Muscle of back (tissue), 13 donors: ENCODE data around the gene ARFRP1. TPM values are rescaled to one million over a fixed set of nuclear protein-coding genes. Genes with fewer than 3 reads are reported as not detected.
A peak's percentile ranks its signal among the peaks of the same experiment; 100 is the strongest.

Experiments
- DNase-seq, 3 donors: peaks; one replicate each; pipeline versions ENCODE4 v3.0.0 to v3.0.0-alpha.2; 2013
- long read RNA-seq, 9 donors: transcript quantifications; one replicate each; lab custom pipeline, GENCODE V29; 2026
- polyA plus RNA-seq, 10 donors: library from polyadenylated mRNA; unstranded; fragments of 120-200 nt; gene quantifications; one replicate each; pipeline ENCODE4 v1.2.1, GENCODE V29; 2013; ENCODE audit not compliant: insufficient read length in 10 of 10

Gene ARFRP1, protein sequence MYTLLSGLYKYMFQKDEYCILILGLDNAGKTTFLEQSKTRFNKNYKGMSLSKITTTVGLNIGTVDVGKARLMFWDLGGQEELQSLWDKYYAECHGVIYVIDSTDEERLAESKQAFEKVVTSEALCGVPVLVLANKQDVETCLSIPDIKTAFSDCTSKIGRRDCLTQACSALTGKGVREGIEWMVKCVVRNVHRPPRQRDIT
- polyA plus RNA-seq, result 10 to 100 TPM; 20.1 to 28.2 (median 25.6) TPM
- long read RNA-seq, donor 1, partial matches to known transcripts, result 0 of 5 reads
- long read RNA-seq, donor 1, other reads (novel, unspliced or antisense), result 0 of 5 reads
- long read RNA-seq, donor 2, partial matches to known transcripts, result 0 of 3 reads
- long read RNA-seq, donor 2, other reads (novel, unspliced or antisense), result 0 of 3 reads
- long read RNA-seq, donor 3, result 0 reads
- long read RNA-seq, donor 4, partial matches to known transcripts, result 0 of 5 reads
- long read RNA-seq, donor 4, other reads (novel, unspliced or antisense), result 0 of 5 reads
- long read RNA-seq, donor 5, partial matches to known transcripts, result 0 of 12 reads
- long read RNA-seq, donor 5, other reads (novel, unspliced or antisense), result 8 of 12 reads
- long read RNA-seq, donor 6, partial matches to known transcripts, result 0 of 12 reads
- long read RNA-seq, donor 6, other reads (novel, unspliced or antisense), result 6 of 12 reads
- long read RNA-seq, donor 7, partial matches to known transcripts, result 172 of 177 reads
- long read RNA-seq, donor 7, other reads (novel, unspliced or antisense), result 0 of 177 reads
- long read RNA-seq, donor 8, partial matches to known transcripts, result 0 of 4 reads
- long read RNA-seq, donor 8, other reads (novel, unspliced or antisense), result 0 of 4 reads
- long read RNA-seq, donor 9, result 0 reads

DNA sequence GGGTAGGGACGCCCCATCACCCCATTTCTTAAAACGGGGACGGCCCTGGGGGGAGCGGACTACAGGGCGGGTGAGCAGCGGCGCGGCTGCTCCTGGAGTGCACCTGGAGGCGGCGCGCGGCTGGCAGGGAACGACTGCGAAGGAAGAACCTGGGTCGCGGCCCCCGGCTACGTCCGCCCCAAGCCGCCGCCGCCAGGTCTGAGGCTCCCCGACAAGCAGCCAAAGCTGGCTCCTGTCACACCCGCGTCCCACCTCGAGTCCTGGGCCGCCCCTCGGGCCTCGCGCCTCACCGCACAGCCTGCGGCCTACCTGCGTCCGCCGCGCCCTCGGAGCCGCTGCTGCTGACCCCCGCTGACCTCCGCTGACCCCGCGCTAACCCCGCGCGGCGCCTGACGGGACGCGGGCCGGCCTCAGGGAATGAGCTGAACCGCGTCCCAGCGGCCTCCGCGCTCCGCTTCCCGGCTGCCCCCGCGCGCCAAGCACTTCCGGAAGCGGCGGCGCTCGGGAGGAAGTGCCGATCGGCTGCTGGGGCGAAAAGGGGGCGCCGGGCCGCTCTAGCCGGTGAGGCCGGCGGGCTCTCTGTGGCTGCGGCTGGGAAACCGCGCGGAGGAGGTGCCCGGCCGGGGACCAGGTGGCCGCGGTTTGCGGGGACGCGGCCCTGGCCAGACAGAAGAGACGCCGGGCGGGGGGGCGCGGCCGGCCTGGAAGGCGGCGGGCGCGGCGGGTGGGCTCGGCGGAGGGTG is at the start of gene ARFRP1, which contains the start of gene ZGPAT:
TSS of gene ARFRP1 (minus strand) at position 419 of the 743 bp plus-strand sequence. CDS start 885 bp downstream, outside the sequence.
TSS of gene ZGPAT (plus strand) at position 482 of the 743 bp plus-strand sequence. CDS start 542 bp downstream, outside the sequence.
- DNase-seq, result peak; percentile 76 to 96 (median 90)

- no peak for DNase-seq
Observed at GRCh38 chr20:63756648-63756991, 48.8 kb upstream of the ARFRP1 start.

- no peak for DNase-seq
Observed at GRCh38 chr20:63755933-63756647, 48.3 kb upstream of the ARFRP1 start.

GRCh38 chr20:63754008-63754407 is 46.2 kb upstream of the ARFRP1 start:
- DNase-seq, result no peak

- DNase-seq, result no peak
Observed at GRCh38 chr20:63753381-63753780, 45.6 kb upstream of the ARFRP1 start.

GRCh38 chr20:63752411-63753101 is 44.8 kb upstream of the ARFRP1 start:
- no peak for DNase-seq

GRCh38 chr20:63751471-63752271 is 43.9 kb upstream of the ARFRP1 start:
- DNase-seq, result no peak

GRCh38 chr20:63750807-63751470 is 43.2 kb upstream of the ARFRP1 start:
- no peak for DNase-seq

GRCh38 chr20:63749597-63750508 is 42.1 kb upstream of the ARFRP1 start:
- DNase-seq, result no peak

GRCh38 chr20:63748934-63749270 is 41.1 kb upstream of the ARFRP1 start:
- DNase-seq, result no peak

GRCh38 chr20:63748070-63748933 is 40.5 kb upstream of the ARFRP1 start:
- DNase-seq, result no peak

DNA sequence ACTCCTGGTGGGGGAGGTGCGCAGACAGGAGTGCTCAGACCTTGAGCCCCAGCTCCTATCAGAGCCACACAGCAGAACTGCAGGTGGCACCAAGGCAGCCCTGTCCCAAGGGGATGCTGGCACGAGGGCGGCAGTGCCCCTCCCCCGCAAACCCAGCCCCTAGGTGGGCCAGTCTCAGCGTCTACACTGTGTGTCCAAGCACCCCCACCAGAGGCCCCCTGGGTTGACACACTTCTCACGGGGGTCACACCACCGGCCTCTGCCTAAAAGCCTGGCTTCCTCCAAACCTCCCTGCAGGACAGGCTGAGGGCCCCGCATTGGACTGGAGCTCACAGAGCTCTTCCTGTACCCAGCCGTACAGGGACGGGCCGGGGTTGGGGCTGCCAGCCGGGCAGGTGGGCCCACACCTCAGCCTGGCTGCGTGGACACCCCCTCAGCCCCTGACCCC is 39.9 kb upstream of the ARFRP1 start:
- DNase-seq, result no peak

DNA sequence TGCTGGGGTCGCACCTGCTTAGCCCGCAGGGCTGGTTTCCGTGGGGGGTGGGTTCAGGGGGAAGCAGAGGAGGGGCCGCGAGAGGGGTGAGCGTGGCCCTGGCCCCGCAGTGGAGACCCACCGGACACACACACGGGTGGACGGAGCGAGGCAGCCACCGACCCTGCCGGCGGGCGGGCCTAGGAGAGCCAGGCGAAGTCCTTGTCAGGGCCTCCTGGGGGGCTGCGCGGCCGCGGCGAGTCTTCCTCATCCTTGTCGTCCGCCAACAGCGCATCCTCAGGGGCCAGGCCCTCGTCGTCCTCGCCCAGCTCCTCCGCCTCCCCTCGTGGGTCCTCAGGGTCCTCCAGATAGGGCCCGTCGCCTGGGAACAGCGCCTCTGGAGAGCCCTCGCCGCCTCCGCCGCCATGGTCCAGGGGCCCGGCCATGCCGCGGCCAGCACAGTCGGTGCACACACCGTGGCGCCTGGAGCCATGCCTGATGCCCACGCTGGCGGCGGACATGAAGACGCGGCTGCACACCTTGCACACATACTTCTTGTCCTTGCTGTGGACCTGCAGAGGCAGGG is 39.1 kb upstream of the ARFRP1 start:
- no peak for DNase-seq

GRCh38 chr20:63745961-63746731 is 38.4 kb upstream of the ARFRP1 start:
- no peak for DNase-seq

- no peak for DNase-seq
Observed at GRCh38 chr20:63745424-63745805, 37.6 kb upstream of the ARFRP1 start.
